LoVo (cell line): ENCODE results near the gene TOX3.
A peak's percentile ranks its signal among the peaks of the same experiment; 100 is the strongest.

ENCODE experiments used
- DNase-seq: peaks from one replicate; pipeline ENCODE4 v3.0.0-alpha.2; 2016; ENCODE audit warnings: low spot score

The TOX3 gene

GRCh38 chr16:52537516-52537915, 9.4 kb downstream of the TOX3 start:
- DNase-seq, result no peak

- DNase-seq, result no peak
These were observed 11.9 kb downstream of the TOX3 start for GRCh38 chr16:52535076-52535475.

GRCh38 chr16:52533296-52533695, 13.6 kb downstream of the TOX3 start:
- no peak for DNase-seq

- DNase-seq, result no peak
These were observed 14.6 kb downstream of the TOX3 start for GRCh38 chr16:52532384-52532783.

GRCh38 chr16:52529226-52529625, 17.7 kb downstream of the TOX3 start:
- DNase-seq, result no peak

GRCh38 chr16:52528393-52529065, 18.4 kb downstream of the TOX3 start:
- no peak for DNase-seq

GRCh38 chr16:52526830-52527229, 20.1 kb downstream of the TOX3 start:
- no peak for DNase-seq

GRCh38 chr16:52526116-52526828, 20.7 kb downstream of the TOX3 start:
- no peak for DNase-seq

GRCh38 chr16:52521570-52521969, 25.4 kb downstream of the TOX3 start:
- no peak for DNase-seq

GRCh38 chr16:52518884-52519283, 28.1 kb downstream of the TOX3 start:
- no peak for DNase-seq

- DNase-seq, result no peak
These were observed 31.8 kb downstream of the TOX3 start for GRCh38 chr16:52515068-52515671.

- no peak for DNase-seq
These were observed 34.5 kb downstream of the TOX3 start for GRCh38 chr16:52512297-52512987.

GRCh38 chr16:52501746-52502145, 45.2 kb downstream of the TOX3 start:
- DNase-seq, result no peak

GRCh38 chr16:52500963-52501362, 46.0 kb downstream of the TOX3 start:
- no peak for DNase-seq

GRCh38 chr16:52499060-52499440, 47.9 kb downstream of the TOX3 start:
- no peak for DNase-seq

GRCh38 chr16:52498328-52499059, 48.4 kb downstream of the TOX3 start:
- no peak for DNase-seq

GRCh38 chr16:52497067-52497816, 49.7 kb downstream of the TOX3 start:
- peak; percentile 67 for DNase-seq

GRCh38 chr16:52496051-52496876, 50.7 kb downstream of the TOX3 start:
- DNase-seq, result no peak

GRCh38 chr16:52494621-52495020, 52.3 kb downstream of the TOX3 start:
- DNase-seq, result peak; percentile 22

- DNase-seq, result no peak
These were observed 52.8 kb downstream of the TOX3 start for GRCh38 chr16:52494145-52494544.
